Mesendoderm (in vitro differentiated cells): ENCODE measurements around the gene FOSB.
A peak's percentile ranks its signal among the peaks of the same experiment; 100 is the strongest.

Experiments
- DNase-seq: peaks from one replicate; pipeline ENCODE4 v3.0.0; 2013
- H2AK5ac ChIP-seq: 2 replicates; pipeline ENCODE4 v1.6.1; 2013; ENCODE audit warnings: low read length, inconsistent platforms
- H2BK120ac ChIP-seq: 2 replicates; pipeline ENCODE4 v1.6.1; 2013; ENCODE audit warnings: low read depth, mild to moderate bottlenecking, low read length, moderate library complexity, mixed read lengths
- H2BK15ac ChIP-seq: replicated peaks from 2 replicates; pipeline ENCODE4 v1.6.1; 2013; ENCODE audit warnings: low read depth, mild to moderate bottlenecking, moderate library complexity
- H2BK5ac ChIP-seq: 2 replicates; pipeline ENCODE4 v1.6.1; 2013; ENCODE audit warnings: low read length, inconsistent platforms
- H3K18ac ChIP-seq: 2 replicates; pipeline ENCODE4 v1.6.1; 2013; ENCODE audit warnings: mild to moderate bottlenecking, low read length, mixed read lengths
- H3K23ac ChIP-seq: one replicate; pipeline ENCODE4 v1.6.1; 2013; ENCODE audit warnings: low read length
- H3K27ac ChIP-seq: 2 replicates; pipeline ENCODE4 v1.5.1; 2013; ENCODE audit warnings: low read depth, mild to moderate bottlenecking, inconsistent platforms, low read length, moderate library complexity
- H3K27me3 ChIP-seq: 2 replicates; pipeline ENCODE4 v1.6.1; 2013; ENCODE audit warnings: low read length, control low read depth, mild to moderate bottlenecking, inconsistent platforms; ENCODE audit not compliant: insufficient read depth, poor library complexity
- H3K36me3 ChIP-seq: 2 replicates; pipeline ENCODE4 v1.6.1; 2013; ENCODE audit warnings: low read length, inconsistent platforms; ENCODE audit not compliant: control insufficient read depth, insufficient read depth
- H3K4ac ChIP-seq: one replicate; pipeline ENCODE4 v1.6.1; 2013; ENCODE audit warnings: low read depth, mild to moderate bottlenecking, low read length, moderate library complexity
- H3K4me1 ChIP-seq: 2 replicates; pipeline ENCODE4 v1.6.1; 2013; ENCODE audit warnings: low read depth, low read length, inconsistent platforms; ENCODE audit not compliant: control insufficient read depth
- H3K4me2 ChIP-seq: 2 replicates; pipeline ENCODE4 v1.6.1; 2013; ENCODE audit warnings: low read length
- H3K4me3 ChIP-seq: 2 replicates; pipeline ENCODE4 v1.5.1; 2013; ENCODE audit warnings: mild to moderate bottlenecking, low read length
- H3K56ac ChIP-seq: one replicate; pipeline ENCODE4 v1.6.1; 2013; ENCODE audit warnings: low read length
- H3K79me1 ChIP-seq: 2 replicates; pipeline ENCODE4 v1.6.1; 2013; ENCODE audit warnings: low read length, inconsistent platforms
- H3K79me2 ChIP-seq: 2 replicates; pipeline ENCODE4 v1.6.1; 2013; ENCODE audit warnings: mild to moderate bottlenecking, low read length; ENCODE audit not compliant: control insufficient read depth, insufficient read depth
- H3K9ac ChIP-seq: 2 replicates; pipeline ENCODE4 v1.6.1; 2013; ENCODE audit warnings: low read length, inconsistent platforms
- H4K5ac ChIP-seq: one replicate; pipeline ENCODE4 v1.6.1; 2013; ENCODE audit warnings: low read length
- H4K8ac ChIP-seq: one replicate; pipeline ENCODE4 v1.6.1; 2013; ENCODE audit warnings: low read depth, mild to moderate bottlenecking, control low read depth, low read length, moderate library complexity
- WGBS: extraction: QIAGEN DNeasy Blood & Tissue Kit; methylation state at CpG from one replicate; pipeline ENCODE4 v1.1.7; 2013; ENCODE audit warnings: low lambda C conversion rate, missing lambda C conversion rate; ENCODE audit not compliant: insufficient coverage; ENCODE audit errors: extremely low coverage; 5-methylcytosine and 5-hydroxymethylcytosine counted together

The FOSB gene

DNA sequence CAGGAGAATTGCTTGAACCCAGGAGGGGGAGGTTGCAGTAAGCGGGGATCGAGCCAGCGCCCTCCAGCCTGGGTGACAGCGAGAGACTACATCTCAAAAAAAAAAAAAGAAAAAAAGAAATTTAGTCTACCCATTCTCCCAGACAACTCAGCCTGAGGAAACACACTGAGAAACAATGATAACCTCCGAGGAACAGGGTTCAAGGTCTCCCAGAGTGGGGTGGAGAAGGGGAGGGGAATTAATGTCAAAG lies 38.1 kb downstream of the FOSB start:
- no peak overlapping the region for H3K18ac ChIP-seq
- no peak overlapping the region for H4K8ac ChIP-seq
- no peak for DNase-seq
- no peaks in the 10 kb centered on the region for H3K27me3 ChIP-seq
- H4K5ac ChIP-seq: no peak overlapping the region
- no CpG with 5 or more reads among the region's 5 CpGs for WGBS
- H3K4me1 ChIP-seq: peaks cover 2% of the 10 kb centered on the region
- H2BK120ac ChIP-seq: no peak overlapping the region
- peak overlapping the region; percentile 43 for H3K56ac ChIP-seq
- H3K9ac ChIP-seq: peak overlapping the region; percentile 23
- no peak overlapping the region for H2BK15ac ChIP-seq
- H3K79me2 ChIP-seq: peaks cover 32% of the 10 kb centered on the region
- H3K4me3 ChIP-seq: no peak overlapping the region
- H3K4me2 ChIP-seq: peak overlapping the region; percentile 77
- H2BK5ac ChIP-seq: no peak overlapping the region
- no peak overlapping the region for H2AK5ac ChIP-seq
- H3K4ac ChIP-seq: peak overlapping the region; percentile 62
- H3K27ac ChIP-seq: no peak overlapping the region
- peaks cover 2% of the 10 kb centered on the region for H3K79me1 ChIP-seq
- no peaks in the 10 kb centered on the region for H3K36me3 ChIP-seq
- no peak overlapping the region for H3K23ac ChIP-seq

GRCh38 chr19:45506246-45506988 lies 38.6 kb downstream of the FOSB start:
- peaks cover 2% of the 10 kb centered on the region for H3K4me1 ChIP-seq
- peak overlapping the region; percentile 54 for H3K18ac ChIP-seq
- H2BK15ac ChIP-seq: no peak overlapping the region
- peak overlapping the region; percentile 93 for H3K9ac ChIP-seq
- no peak overlapping the region for H2AK5ac ChIP-seq
- peaks cover 6% of the 10 kb centered on the region for H3K79me1 ChIP-seq
- no peak overlapping the region for H4K5ac ChIP-seq
- peaks cover 37% of the 10 kb centered on the region for H3K79me2 ChIP-seq
- H2BK5ac ChIP-seq: no peak overlapping the region
- no peaks in the 10 kb centered on the region for H3K27me3 ChIP-seq
- DNase-seq: peak; percentile 97
- H2BK120ac ChIP-seq: peak overlapping the region; percentile 89
- H3K36me3 ChIP-seq: no peaks in the 10 kb centered on the region
- H3K4ac ChIP-seq: peak overlapping the region; percentile 77
- H3K4me2 ChIP-seq: peak overlapping the region; percentile 92
- H3K4me3 ChIP-seq: peak overlapping the region; percentile 70
- WGBS: no CpG with 5 or more reads among the region's 47 CpGs
- H3K27ac ChIP-seq: peak overlapping the region; percentile 100
- no peak overlapping the region for H3K23ac ChIP-seq
- H3K56ac ChIP-seq: peak overlapping the region; percentile 99
- no peak overlapping the region for H4K8ac ChIP-seq

DNA sequence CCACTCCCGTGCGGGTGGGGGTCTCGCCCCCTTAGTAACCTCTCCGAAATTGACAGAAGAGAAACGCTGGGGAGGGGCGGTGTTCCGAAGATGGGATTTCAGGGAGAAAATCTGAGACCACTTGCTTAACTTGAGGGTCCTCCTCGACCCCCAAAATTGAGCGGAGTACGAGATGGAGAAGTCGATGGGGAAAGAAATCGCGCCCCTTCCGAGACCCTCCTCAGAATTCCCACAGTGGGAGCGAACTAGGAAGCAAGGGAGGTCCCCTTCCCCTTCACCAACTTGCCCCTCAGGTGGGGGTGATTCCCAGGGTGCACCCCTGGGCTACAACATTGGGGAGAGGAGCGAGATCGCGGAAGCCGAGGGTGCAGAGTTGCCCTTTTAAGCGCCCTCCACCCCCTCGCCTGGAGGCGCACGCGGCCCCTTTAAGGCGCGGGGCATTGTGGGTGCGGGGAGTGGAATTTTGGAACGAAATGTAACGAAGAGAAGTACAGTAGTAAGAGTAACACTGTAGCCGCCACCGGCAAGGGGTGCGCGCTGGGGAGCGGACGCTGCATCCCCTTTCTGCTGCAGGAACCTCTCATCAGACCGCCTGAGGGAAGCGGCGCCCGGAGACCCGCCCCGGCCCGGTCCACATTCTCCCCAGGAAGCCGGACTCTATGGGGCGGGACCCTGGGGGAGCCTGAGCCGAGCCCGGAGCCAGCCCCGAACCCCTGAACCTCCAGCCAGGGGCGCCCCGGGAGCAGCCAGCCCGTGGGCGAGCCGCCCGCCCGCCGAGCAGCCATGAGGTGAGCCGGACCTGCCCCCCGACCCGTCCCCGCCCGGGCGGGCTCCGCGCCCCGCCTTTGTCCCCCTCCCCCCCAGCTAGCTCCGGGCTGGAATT lies 39.4 kb downstream of the FOSB start, which contains the start of gene VASP:
TSS of gene VASP (plus strand) at position 491 of the 883 bp plus-strand sequence. CDS start at position 784, 293 bp downstream.
- H2AK5ac ChIP-seq: peak within 1 kb of the TSS; percentile 69
- H3K4me2 ChIP-seq: peak within 1 kb of the TSS; percentile 92
- H3K79me2 ChIP-seq: peaks cover 45% of the 10 kb centered on the region
- peak within 1 kb of the TSS; percentile 80 for H3K23ac ChIP-seq
- no peaks in the 10 kb centered on the region for H3K27me3 ChIP-seq
- peak; percentile 95 for DNase-seq
- H3K9ac ChIP-seq: peak within 1 kb of the TSS; percentile 93
- H3K4me1 ChIP-seq: peaks cover 2% of the 10 kb centered on the region
- H3K79me1 ChIP-seq: peaks cover 7% of the 10 kb centered on the region
- peak within 1 kb of the TSS; percentile 92 for H2BK5ac ChIP-seq
- H3K18ac ChIP-seq: peak within 1 kb of the TSS; percentile 97
- H3K56ac ChIP-seq: peak within 1 kb of the TSS; percentile 99
- no peaks in the 10 kb centered on the region for H3K36me3 ChIP-seq
- H3K27ac ChIP-seq: peak within 1 kb of the TSS; percentile 100
- WGBS: no CpG with 5 or more reads among the region's 65 CpGs
- H3K4me3 ChIP-seq: peak within 1 kb of the TSS; percentile 89
- H2BK120ac ChIP-seq: peak within 1 kb of the TSS; percentile 89
- peak within 1 kb of the TSS; percentile 39 for H2BK15ac ChIP-seq
- no peak within 1 kb of the TSS for H4K5ac ChIP-seq
- H4K8ac ChIP-seq: peak within 1 kb of the TSS; percentile 83
- H3K4ac ChIP-seq: peak within 1 kb of the TSS; percentile 96

DNA sequence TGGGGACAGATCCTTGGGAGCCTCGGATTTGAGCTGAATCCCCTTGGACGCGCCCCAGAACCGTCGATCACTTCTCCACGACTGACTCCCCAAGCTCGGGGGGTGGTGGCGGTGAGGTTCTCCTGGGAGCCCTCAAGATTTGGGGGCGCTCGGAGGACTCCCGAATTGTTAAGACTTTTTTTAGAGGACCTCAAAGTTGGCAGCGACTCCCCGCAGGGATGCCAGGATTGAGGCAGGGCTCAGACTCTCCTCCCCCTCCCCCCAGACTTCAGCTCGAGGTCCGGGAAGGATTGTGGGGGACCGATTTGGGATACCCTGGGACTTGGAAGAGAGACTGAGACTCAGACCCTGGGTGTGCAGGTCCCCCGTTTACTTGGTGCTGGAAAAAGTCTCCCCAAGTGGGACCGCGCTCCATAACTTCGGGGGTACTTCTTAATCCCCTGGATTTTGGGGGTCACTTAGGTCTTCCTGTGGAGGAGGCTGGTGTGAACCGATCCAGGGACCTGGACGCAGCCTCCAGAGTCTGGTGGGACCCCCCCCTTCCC lies 40.1 kb downstream of the FOSB start:
- Histone ChIP-seq H3K4me3 (peak overlapping the region; percentile 89), H3K4ac (peak overlapping the region; percentile 96), H3K4me2 (peak overlapping the region; percentile 80), H3K79me1 (peaks cover 7% of the 10 kb centered on the region), H2BK15ac (no peak overlapping the region), H3K56ac (peak overlapping the region; percentile 99), H4K5ac (no peak overlapping the region), H2BK120ac (peak overlapping the region; percentile 86), H3K27ac (peak overlapping the region; percentile 100), H3K27me3 (no peaks in the 10 kb centered on the region), H3K23ac (peak overlapping the region; percentile 80), H3K18ac (peak overlapping the region; percentile 97), H3K79me2 (peaks cover 50% of the 10 kb centered on the region), H3K36me3 (no peaks in the 10 kb centered on the region), H2BK5ac (peak overlapping the region; percentile 90), H3K4me1 (peaks cover 2% of the 10 kb centered on the region), H3K9ac (peak overlapping the region; percentile 93), H4K8ac (peak overlapping the region; percentile 83), H2AK5ac (peak overlapping the region; percentile 69)
- no CpG with 5 or more reads among the region's 22 CpGs for WGBS
- peak; percentile 36 for DNase-seq

DNA sequence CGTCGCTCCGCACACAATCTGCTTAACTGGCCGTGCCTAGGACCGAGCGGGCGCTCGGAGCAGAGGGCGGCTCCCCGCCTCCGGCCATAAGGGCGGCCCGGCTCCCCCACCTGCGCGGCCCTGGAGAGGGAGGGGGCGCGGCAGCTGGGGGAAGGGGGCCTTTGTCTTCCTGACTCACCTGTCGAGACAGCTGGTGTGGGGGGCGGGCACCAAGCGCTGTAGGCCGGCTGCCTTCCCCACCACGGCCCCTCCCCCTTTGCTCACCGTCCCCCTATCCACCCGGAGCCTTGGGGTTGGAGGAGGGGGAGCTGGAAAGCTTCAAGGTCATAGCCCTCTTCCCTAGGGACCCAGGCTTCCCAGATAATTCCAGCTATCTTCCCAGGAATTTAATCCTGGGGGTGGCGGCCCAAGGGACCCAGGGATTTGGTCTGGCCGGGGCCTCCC lies 40.6 kb downstream of the FOSB start:
- peak overlapping the region; percentile 86 for H2BK120ac ChIP-seq
- H2BK5ac ChIP-seq: peak overlapping the region; percentile 90
- DNase-seq: peak; percentile 90
- peak overlapping the region; percentile 100 for H3K27ac ChIP-seq
- peaks cover 2% of the 10 kb centered on the region for H3K4me1 ChIP-seq
- no peak overlapping the region for H4K8ac ChIP-seq
- H3K23ac ChIP-seq: peak overlapping the region; percentile 80
- peak overlapping the region; percentile 80 for H3K4me2 ChIP-seq
- H3K9ac ChIP-seq: peak overlapping the region; percentile 93
- peak overlapping the region; percentile 99 for H3K56ac ChIP-seq
- H3K36me3 ChIP-seq: no peaks in the 10 kb centered on the region
- peak overlapping the region; percentile 89 for H3K4me3 ChIP-seq
- H3K79me2 ChIP-seq: peaks cover 54% of the 10 kb centered on the region
- H3K79me1 ChIP-seq: peaks cover 7% of the 10 kb centered on the region
- WGBS: no CpG with 5 or more reads among the region's 26 CpGs
- H4K5ac ChIP-seq: no peak overlapping the region
- H3K18ac ChIP-seq: peak overlapping the region; percentile 97
- no peaks in the 10 kb centered on the region for H3K27me3 ChIP-seq
- H2AK5ac ChIP-seq: no peak overlapping the region
- no peak overlapping the region for H2BK15ac ChIP-seq
- H3K4ac ChIP-seq: peak overlapping the region; percentile 92
